Right hindlimb (tissue), 1 donor: ENCODE measurements around the gene DNASE1L2.
A peak's percentile ranks its signal among the peaks of the same experiment; 100 is the strongest.

Experiments
- DNase-seq: peaks from one replicate; pipeline ENCODE4 v3.0.0-alpha.2; 2018

DNASE1L2 gene

DNA sequence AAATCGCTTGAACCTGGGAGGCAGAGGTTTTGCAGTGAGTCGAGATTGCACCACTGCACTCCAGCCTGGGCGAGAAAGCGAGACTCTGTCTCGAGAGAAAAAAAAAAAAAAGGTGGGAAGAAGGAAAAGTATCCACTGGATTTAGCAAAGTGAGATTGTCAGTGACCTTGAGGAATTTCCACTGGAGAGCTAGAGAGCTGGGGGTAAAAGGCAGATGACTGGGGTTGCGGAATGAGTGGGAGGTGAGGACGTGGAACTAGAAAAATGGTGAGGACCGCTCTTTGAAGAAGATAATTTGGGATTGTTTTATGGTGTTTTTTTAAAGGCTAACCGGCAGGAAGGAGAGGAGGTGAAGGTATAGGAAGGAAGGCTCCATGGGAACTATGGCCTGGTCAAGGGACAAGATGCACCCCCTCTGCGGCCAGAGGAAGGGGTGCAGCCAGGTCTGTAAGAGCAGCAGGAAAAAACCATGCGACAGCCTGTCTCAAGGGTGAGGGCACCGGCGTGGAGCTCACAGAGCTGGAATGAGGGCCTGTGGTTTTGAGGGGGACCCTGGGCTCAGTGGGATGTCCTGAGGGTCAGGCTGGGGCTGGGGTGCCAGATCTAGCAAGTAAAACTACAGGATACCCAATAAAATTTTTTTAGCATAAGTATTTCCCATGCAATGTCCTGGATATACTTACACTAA is 31.7 kb upstream of the DNASE1L2 start:
- DNase-seq, result no peak

DNA sequence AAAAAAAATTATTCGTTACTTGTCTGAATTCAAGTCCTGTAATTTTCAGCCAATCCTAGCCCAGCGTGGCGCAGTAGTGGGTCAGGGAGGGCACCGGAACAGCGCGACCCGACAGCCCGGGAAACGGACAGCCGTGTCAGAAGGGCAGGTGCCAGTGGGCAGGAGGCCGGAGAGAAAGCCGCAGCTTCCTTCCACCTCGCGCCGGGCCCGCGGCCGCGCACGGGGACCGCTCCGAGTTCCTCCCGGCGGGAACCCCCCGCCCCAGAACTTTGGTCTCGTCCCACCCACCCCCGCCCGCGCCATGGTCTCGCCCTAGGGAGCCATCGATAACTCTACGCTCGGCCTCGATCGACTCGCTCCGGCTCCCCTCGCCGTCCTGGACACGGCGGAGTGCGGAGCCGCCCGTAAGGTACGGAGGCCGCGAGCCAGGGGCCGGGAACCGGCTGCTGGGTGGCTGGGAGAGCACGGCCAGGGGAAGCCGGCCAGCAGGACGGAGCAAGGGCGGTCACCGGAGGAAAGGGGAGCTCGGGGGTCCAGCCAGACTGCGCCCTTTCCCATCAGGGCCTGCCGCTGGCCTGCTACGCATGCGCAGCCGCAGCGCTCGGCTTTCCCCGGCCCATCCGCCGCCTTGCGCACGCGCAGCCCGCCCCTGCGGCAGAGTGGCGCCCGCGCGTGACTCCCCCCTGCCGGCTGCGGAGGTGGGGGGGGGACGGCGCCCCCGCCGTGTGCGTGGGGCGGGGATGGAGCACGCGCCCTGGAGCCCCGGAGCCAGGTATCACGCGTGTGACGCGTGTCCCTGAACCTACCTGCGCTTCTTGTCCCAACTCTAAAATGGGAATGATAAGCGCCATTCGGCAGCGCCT is 30.9 kb upstream of the DNASE1L2 start, which contains the start of gene MLST8:
MLST8 (plus strand) TSS at position 351 of the 863 bp plus-strand sequence. CDS start 632 bp downstream, outside the sequence.
- peak; percentile 91 for DNase-seq

DNA sequence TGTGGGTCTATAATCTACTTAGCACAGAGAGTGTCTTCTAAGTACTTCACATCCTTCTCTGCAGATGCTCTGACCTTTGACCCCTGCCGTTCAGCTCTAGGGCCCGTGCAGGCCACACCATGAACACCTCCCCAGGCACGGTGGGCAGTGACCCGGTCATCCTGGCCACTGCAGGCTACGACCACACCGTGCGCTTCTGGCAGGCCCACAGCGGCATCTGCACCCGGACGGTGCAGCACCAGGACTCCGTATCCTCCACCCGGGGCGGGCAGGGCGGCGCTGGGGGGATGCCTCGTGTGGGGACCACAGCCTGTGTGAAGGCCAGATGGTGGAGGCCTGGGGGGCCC is 30.3 kb upstream of the DNASE1L2 start:
- no peak for DNase-seq

DNA sequence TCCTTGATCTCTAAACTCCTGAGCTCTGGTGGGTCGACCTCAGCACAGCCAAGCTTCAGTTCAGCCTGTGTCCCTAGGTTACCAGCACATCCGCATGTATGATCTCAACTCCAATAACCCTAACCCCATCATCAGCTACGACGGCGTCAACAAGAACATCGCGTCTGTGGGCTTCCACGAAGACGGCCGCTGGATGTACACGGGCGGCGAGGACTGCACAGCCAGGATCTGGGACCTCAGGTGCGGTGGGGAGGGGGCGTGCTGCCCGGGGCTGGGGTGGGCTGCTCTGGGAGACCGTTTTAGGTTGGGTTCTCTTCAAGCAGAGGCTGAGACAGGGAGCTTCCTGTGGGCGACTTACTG is 29.8 kb upstream of the DNASE1L2 start:
- peak; percentile 20 for DNase-seq

DNA sequence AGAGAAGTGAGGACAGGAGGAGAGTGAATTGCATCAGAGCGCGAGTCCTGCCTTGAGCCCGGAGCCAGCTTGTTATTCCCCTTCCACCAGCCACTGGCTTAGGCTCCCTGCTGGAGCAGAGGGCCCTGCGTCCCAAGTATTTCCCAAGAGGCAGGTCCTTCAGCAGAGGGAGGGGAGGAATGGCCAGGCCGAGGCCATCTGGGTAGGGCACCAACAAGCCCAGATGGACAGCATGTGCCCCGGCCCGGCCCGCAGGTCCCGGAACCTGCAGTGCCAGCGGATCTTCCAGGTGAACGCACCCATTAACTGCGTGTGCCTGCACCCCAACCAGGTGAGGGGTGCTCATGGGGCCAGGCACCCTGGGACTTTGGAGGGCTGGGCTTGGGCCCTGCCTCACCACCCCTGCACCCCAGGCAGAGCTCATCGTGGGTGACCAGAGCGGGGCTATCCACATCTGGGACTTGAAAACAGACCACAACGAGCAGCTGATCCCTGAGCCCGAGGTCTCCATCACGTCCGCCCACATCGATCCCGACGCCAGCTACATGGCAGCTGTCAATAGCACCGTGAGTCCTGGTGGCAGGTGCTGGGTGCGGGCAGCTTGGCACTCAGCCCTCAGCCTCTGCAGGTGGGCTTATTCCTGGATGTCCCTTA is 29.3 kb upstream of the DNASE1L2 start:
- DNase-seq, result no peak

DNA sequence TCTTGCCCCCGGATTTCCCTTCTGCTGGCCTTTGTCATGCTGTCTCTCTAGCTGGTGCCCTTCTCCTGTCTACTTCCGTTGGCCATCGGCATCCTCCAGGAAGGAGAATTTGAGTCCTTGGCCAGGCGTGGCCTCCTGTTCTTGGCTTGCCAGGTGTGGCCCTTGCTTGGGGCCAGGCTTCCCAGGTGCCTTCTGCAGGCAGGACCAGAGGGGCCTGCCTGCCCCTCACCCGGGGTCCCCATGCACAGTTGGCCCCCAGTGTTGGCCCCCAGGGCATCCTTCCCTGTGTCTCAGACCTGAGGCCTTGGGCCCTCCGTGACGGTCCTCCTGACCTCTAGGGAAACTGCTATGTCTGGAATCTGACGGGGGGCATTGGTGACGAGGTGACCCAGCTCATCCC is 28.4 kb upstream of the DNASE1L2 start:
- no peak for DNase-seq

DNA sequence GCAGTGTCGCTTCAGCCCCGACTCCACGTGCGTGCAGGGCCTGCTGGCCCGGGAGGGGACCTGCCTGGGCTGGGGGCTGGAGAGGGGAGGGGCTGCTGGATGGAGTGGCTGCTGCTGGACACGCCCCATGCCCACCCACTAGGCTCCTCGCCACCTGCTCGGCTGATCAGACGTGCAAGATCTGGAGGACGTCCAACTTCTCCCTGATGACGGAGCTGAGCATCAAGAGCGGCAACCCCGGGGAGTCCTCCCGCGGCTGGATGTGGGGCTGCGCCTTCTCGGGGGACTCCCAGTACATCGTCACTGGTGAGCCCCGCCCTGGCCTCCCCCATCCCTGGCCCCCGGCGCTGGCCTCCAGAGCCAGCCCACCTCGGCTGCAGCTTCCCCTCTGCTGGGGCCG is 27.9 kb upstream of the DNASE1L2 start:
- DNase-seq, result peak; percentile 30

DNA sequence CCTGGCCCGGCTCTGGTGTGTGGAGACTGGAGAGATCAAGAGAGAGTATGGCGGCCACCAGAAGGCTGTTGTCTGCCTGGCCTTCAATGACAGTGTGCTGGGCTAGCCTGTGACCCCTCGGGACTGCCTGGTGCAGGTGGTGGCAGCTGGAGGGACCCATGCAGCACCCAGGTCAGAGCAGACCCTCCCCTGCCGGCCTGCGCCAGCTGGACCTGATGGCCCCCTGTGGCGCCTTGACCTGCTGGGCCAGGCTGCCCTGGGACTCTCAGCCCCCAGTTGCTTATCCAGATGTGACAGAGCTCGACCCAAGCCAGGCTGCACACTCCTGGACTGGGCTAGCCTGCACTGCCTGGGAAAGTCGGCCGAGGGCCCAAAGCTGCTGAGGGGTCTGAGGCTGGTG is 27.5 kb upstream of the DNASE1L2 start:
- peak; percentile 20 for DNase-seq

DNA sequence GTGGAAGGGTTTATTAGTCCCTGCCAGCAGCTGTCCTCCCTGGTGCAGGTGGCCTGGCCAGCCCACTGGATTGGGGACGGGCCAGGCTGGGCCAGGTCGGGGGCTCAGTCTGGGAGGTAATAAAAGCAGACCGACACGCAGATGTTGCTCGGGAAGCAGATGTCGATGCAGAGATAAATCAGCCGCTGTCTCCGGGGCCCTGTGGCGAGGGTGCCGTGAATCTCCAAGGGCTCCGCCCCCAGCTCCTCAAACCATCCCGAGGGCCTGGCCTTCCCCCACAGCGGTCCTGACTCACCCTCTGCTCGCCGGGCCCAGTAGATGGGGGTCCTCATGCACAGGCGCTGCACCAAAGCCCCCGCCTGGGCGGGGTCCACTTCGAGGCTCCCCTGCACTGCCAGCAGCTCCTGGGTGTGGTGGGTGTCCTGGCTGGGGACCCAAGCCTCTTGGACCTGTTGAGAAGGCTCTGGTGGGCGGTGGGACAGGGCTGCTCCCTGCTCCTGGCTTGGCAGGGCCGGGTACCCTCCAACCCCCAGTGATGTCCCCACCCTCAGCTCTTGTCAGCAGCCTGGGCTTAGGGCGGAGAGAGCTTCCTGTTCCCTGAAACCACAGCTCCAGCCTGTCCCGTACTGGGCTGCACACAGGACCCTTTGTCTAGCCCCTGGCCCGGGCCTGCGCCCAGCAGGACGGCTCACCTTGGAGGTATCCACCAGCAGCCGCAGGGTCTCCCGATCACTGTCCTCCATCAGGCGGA is 26.8 kb upstream of the DNASE1L2 start:
- DNase-seq, result peak; percentile 20

DNA sequence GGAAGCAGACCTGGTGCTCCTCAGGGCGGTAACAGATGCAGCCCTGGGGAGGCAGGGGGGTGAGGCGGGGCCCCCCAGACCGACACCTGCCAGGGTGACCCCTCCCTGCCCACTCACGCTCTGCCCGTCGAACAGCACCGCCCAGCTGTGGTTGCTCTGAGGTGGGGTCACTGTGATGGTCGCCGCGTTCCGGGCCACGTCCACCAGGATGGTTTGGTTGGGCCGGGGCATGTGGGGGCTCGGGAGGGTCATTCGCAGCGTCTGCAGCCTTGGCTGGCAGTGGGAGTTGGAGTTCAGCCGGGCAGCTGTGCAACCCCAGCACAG is 26.3 kb upstream of the DNASE1L2 start:
- no peak for DNase-seq

DNA sequence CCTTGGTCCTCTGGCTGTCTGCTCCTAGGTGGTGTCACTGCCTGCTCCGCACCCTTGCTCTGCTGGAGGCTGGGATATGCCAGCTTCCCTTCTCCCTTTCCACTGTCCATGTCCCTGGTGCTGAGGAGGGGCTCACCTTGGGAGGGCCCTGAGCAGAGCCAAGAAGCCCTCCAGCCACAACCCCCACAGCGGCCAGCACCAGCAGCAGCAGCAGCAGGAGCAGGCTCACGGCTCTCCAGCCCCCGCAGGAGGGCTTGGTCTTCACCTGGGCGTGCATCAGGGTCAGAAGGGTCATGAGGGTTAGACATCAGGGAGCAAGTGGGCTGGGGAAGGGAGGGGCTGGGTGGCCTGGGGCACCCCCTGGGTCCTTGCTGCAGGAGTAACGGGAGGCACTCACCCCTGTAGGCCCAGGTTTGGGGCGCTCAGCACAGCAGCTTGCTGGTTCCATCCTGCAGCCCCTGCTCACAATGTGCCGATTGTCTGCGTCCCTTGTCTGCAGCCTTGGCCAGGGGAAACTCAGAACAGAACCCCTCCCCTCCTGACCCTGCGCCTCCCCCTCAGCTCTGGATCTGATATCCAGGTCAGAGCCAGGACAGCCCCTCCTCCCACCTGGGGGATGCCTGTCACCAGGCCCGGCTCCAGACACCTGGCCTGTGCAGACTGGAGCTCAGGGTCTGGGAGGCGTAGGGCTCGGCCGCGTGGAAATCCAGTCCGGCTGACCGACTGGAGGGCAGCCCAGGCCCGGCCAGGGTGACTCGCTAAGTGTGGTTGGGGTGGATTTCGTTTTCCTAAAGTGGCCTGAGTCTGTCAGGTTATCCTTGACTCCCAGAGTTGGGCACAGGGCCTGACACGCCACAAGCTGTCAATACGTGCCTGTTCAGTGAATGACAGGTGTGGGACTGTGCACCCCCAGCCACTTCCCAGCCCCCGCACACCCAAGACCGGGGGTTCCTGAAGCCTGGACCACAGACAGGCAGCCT is 25.6 kb upstream of the DNASE1L2 start, which contains the start of gene BRICD5:
BRICD5 (minus strand) TSS at position 478 of the 980 bp plus-strand sequence; CDS start at position 448, 30 bp downstream.
- peak; percentile 28 for DNase-seq

DNA sequence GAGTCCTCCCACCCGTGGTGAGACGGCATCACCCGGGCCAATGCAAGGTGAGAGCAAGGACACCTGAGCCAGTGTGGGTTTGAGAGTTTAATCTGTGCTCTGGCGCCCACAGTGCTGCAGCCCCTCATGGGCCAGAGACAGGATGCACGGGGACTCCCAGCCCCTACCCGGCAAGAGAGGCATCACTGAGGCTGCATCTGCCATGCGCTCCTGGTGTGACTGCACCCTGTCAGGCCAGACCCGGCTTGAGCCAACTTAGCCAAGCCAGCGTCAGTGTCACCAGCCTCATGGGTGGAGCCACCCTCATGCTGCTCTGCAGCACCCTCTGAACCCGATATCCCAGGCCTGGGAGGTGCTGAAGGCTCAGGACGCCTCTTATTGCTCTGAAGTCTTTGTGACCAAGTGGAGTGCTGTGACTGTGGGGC is 24.3 kb upstream of the DNASE1L2 start:
- peak; percentile 17 for DNase-seq

DNA sequence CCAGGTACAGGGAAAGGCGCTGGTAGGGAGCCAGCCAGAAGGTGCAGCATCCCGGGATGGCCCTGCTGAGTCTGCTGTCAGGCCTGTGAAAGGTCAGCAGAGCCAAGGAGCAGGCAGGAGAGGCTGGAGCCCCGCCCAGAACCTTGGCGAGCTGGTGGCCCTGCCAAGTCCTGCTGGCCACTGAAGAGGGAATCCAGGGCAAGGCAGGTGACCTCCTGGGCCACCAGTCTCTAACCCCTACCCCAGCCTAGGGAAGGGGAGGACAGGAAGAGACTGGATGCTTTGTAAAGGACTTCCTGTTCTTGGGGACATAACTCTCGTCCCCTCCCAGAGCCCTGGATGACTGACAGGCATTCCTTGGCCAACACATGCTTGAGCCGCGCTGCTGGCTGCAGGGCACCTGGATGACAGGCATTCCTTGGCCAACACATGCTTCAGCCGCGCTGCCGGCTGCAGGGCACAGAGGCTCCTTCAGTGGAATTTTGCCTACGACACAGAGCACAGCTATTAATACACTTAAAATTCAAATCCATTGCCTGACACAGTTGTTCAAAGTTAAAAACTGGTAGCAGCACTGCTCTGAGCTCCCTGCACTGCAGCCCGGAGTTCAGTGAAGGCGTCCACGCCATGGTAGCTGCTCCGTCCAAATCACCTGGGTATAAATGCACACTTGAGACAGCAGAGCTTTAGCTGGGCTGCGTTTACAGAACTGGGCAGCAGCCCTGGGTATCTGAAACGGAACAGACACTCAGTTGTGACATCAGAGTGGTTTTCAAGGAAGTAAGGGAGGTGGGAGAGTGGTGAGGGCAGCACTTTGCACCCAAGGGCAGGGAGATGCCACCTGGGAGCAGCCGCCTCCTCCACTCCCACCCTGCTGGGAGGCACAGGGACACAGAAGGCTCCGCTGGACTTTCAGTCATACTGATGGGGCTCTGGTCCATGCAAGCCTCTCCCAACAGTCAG is 23.6 kb upstream of the DNASE1L2 start:
- DNase-seq, result peak; percentile 52

DNA sequence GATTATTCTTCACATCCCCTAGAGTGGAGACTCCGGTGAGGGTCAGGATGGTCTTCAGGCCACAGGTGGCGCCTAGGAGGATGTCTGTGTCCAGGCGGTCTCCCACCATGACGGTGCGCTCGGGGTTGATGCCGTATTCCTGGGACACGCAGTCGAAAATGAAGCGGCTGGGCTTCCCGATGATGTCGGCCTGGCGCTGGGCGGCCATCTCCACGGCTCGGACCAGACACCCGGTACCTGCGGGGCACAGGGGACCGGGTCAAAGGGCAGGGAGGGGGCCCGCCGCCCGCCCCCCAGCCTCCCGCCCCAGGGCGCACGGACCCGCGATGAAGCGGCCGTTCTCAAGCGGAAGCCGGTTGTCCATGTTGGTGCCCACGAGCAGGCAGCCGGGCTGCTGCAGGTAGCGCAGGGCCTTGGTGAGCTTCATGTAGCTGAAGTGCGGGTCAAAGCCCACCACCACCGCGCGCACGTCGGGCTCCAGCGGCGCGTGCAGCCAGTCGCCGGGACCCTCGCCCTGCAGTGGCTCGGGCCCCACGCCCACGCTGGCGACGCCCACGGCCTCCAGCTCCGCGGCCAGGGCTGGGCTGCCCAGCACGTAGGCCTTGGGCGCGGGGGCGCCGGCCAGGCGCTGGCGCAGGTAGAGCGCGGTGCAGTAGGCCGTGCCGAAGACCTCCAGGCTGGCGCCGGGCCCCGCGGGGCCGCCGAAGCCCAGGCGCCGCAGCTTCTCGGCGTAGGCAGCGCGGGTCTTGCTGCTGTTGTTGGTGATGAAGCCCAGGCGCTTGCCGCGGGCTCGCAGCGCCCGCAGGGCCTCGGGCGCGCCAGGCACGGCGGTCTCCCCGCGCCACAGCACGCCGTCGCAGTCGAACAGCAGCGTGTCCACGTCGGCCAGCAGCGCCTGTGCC is 22.2 kb upstream of the DNASE1L2 start:
- DNase-seq, result peak; percentile 28

DNA sequence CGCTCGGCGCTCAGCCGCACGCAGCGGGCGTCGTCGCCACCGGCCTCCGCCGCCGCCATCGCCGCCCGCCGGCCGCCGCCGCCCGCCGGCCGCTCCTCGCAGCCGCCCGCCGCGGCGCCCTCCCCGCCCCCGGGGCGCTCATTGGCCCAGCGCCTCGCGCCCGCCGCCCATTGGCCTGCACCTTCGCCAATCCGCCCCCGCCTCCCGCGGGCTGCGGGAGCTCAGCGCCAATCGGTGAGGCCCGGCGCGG is 21.6 kb upstream of the DNASE1L2 start, which contains the start of gene PGP:
PGP (minus strand) TSS at position 122 of the 250 bp plus-strand sequence; CDS start at position 59, 63 bp downstream.
- DNase-seq, result no peak

DNA sequence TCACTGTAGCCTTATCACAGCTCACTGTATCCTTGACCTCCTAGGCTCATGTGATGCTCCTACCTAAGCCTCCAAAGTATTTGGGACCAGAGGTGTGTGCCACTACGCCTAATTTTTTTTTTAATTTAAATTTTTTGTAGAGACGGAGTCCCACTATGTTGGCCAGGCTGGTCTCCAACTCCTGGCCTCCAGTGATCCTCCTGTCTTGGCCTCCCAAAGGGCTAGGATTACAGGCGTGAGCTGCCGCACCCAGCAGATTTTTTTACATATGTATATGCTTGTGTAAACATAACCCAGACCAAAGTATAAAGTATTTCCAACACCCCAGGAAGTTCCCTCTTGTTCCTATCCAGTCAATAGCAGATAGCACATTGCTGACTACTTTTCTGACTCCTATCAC is 19.9 kb upstream of the DNASE1L2 start:
- no peak for DNase-seq

DNA sequence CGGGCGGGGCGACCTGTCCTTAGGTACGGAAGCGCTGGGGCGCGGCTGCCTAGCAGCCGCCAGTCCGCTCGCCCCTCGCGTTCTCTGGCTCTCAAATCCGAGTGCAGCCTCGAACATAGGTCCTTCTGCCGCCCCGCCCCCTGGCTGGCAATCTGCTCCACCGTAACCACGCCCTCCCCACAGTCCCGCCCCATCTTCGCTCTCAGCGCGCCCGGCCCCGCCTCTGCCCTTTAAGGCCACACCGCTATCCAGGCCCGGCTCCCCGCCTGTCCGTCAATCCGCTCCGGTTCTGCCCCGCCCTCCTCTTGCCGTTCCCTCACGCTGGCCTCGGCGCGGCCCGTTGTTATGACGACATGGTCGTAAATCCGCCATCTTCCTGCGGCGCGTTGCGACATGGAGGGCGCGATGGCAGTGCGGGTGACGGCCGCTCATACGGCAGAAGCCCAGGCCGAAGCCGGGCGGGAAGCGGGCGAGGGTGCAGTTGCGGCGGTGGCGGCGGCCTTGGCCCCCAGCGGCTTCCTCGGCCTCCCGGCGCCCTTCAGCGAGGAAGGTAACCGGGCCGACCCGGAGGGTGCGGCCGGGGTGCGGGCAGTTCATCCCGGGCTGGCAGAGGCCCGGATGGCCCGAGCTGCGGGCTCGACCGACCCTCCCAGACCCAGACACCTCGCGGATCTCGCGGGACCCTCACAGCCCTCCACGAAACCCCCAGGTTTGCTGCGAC is 12.9 kb upstream of the DNASE1L2 start, which contains the start of gene E4F1:
E4F1 (plus strand) TSS at position 371 of the 721 bp plus-strand sequence; CDS start at position 394, 23 bp downstream.
- DNase-seq, result peak; percentile 99

DNA sequence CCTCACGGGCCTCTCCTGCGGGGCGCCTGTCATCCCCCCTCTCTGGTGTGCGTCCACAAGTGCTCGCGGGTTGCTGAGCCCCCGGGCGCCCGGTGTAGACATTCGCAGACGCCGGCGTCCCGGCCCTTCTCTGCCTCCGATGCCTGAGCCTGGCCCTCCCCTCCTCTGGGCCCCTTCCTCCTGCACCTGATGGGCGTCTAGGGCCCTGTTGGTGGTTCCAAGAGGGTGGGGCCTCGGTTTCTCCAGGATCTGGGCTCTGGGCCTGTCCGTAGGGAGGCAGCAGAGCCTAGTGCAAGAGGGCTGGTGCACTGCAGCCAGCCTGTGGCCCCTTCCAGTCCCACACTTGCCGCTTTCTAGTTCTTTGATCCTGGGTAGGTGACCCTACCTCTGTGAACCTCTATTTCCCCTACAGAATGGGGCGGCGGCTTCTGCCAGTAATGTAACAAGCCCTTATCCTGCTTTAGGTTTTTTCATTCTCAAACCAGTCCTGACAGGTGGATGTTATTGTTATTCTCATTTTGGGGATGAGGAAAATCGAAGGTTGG is 12.2 kb upstream of the DNASE1L2 start:
- DNase-seq, result no peak
